ENCODE results near the gene IL21R. TPM values are rescaled to one million over a fixed set of nuclear protein-coding genes. Genes with fewer than 3 reads are reported as not detected.

The IL21R gene
- total RNA-seq, 4 donors from 2014 or later: 0.20 to 1.1 (median 0.27) TPM; not detected in 1

DNA sequence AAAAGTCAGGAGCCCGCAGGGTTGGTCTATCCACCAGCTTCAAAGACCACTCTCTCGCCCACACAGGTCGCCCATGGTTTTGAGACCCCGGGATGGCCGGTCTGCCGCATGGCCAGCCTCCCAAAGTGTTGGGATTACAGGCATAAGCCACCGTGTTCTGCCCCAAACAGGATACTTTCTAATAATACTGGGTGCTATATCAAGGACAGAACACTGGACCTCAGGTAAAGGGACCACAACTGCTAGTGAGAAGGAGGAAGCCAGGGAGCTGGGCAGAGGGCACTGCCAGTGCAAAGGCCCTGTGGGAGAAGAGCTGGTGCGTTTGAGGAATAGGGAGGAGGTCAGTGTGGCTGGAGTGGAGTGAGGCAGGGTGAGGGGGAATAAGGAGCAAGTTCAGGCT, 34.1 kb downstream of the IL21R start:
- H3K27ac ChIP-seq: no peak overlapping the region
- no peaks in the 10 kb centered on the region for H3K9me3 ChIP-seq
- H3K36me3 ChIP-seq: no peaks in the 10 kb centered on the region
- WGBS, 2 donors (ENCODE audit: low coverage in 1 of 2): 86 to 91% methylated on average over 1 to 8 of the region's 8 CpGs
- no peaks in the 10 kb centered on the region for H3K4me1 ChIP-seq
- DNase-seq: no peak
- intact Hi-C loops (cut with DNase I; ENCODE audit: low total_unique reads): no loop called here
- H3K27me3 ChIP-seq: no peaks in the 10 kb centered on the region
- in situ Hi-C loops (cut with MboI; ENCODE audit: low pct_ligation_motif_present in 1 of 4, low pct_unique_long_range_greater_than_20kb in 1 of 4, low sequenced_read_pairs in 3 of 4): no loop called here
- H3K4me3 ChIP-seq: no peak overlapping the region
- TF ChIP-seq POLR2A (IDR thresholded peaks at IDR 0.05) (no peak), EP300 (IDR thresholded peaks at IDR 0.05; ENCODE audit: low read depth) (no peak), POLR2AphosphoS5 (IDR thresholded peaks at IDR 0.05) (no peak)

DNA sequence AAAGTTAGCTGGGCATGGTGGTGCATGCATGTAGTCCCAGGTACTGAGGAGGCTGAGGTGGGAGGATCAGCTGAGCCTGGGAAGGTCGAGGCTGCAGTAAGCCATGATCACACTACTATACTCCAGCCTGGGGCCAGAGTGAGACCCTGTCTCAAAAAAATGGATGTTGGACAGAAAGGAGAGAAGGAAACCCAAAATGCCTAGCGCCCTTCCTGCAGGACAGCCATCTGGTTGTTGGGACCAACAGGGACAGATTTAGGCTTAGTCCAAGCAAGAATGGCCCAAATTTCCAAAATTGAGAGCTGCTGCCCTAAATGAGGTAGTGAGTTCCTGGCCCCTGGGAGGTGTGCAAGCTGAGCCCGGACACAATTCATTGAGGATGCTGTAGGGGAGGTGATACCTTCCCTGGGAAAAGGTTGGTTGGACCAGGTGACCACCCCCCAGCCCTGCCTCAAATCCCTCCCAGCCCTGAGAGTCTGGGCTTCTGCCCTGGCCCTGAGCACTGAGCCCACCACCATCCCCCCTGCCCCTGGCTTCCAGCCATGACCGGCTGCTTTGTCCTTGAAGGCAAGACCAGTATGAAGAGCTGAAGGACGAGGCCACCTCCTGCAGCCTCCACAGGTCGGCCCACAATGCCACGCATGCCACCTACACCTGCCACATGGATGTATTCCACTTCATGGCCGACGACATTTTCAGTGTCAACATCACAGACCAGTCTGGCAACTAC, 35.1 kb downstream of the IL21R start:
- DNase-seq: no peak
- no peaks in the 10 kb centered on the region for H3K36me3 ChIP-seq
- TF ChIP-seq POLR2A (IDR thresholded peaks at IDR 0.05) (no peak), POLR2AphosphoS5 (IDR thresholded peaks at IDR 0.05) (no peak), EP300 (IDR thresholded peaks at IDR 0.05; ENCODE audit: low read depth) (no peak)
- TF ChIP-seq, protein P1, sequence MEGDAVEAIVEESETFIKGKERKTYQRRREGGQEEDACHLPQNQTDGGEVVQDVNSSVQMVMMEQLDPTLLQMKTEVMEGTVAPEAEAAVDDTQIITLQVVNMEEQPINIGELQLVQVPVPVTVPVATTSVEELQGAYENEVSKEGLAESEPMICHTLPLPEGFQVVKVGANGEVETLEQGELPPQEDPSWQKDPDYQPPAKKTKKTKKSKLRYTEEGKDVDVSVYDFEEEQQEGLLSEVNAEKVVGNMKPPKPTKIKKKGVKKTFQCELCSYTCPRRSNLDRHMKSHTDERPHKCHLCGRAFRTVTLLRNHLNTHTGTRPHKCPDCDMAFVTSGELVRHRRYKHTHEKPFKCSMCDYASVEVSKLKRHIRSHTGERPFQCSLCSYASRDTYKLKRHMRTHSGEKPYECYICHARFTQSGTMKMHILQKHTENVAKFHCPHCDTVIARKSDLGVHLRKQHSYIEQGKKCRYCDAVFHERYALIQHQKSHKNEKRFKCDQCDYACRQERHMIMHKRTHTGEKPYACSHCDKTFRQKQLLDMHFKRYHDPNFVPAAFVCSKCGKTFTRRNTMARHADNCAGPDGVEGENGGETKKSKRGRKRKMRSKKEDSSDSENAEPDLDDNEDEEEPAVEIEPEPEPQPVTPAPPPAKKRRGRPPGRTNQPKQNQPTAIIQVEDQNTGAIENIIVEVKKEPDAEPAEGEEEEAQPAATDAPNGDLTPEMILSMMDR (IDR thresholded peaks at IDR 0.05): no peak
- H3K9me3 ChIP-seq: no peaks in the 10 kb centered on the region
- no peaks in the 10 kb centered on the region for H3K27me3 ChIP-seq
- no peak overlapping the region for H3K4me3 ChIP-seq
- WGBS, 2 donors (ENCODE audit: low coverage in 1 of 2): 33 to 76% methylated on average over 1 to 9 of the region's 9 CpGs
- H3K27ac ChIP-seq: no peak overlapping the region
- intact Hi-C loops (cut with DNase I; ENCODE audit: low total_unique reads) (no loop called here), in situ Hi-C loops (cut with MboI; ENCODE audit: low pct_ligation_motif_present in 1 of 4, low pct_unique_long_range_greater_than_20kb in 1 of 4, low sequenced_read_pairs in 3 of 4) (no loop called here)
- H3K4me1 ChIP-seq: no peaks in the 10 kb centered on the region

DNA sequence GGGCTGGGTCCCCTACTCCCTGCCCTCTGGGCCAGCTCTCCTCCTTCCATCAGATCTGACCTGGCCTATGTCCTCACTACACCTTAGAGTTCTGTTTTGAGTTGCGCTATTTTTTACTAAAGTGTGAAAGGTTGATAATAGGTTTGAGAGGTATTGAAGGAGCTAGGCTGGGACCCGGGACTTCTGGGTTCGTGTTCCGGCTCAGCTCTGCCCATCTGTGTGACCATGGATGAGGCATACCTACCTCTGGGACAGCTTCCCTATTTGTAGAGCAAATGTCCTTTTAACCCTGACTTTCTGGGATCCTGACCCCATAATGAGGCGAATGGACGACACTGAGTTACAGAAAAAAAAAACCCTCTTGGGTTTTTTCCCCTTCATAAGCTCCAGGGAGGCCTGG, 36.0 kb downstream of the IL21R start:
- in situ Hi-C loops (cut with MboI; ENCODE audit: low pct_ligation_motif_present in 1 of 4, low pct_unique_long_range_greater_than_20kb in 1 of 4, low sequenced_read_pairs in 3 of 4) (no loop called here), intact Hi-C loops (cut with DNase I; ENCODE audit: low total_unique reads) (no loop called here)
- Histone ChIP-seq H3K27ac (no peak overlapping the region), H3K9me3 (no peaks in the 10 kb centered on the region), H3K4me1 (no peaks in the 10 kb centered on the region), H3K36me3 (no peaks in the 10 kb centered on the region), H3K4me3 (no peak overlapping the region), H3K27me3 (no peaks in the 10 kb centered on the region)
- WGBS, 2 donors (ENCODE audit: low coverage in 1 of 2): 93% methylated on average over 3 to 6 of the region's 6 CpGs
- DNase-seq: no peak
- no peak for TF ChIP-seq POLR2AphosphoS5 (IDR thresholded peaks at IDR 0.05)

DNA sequence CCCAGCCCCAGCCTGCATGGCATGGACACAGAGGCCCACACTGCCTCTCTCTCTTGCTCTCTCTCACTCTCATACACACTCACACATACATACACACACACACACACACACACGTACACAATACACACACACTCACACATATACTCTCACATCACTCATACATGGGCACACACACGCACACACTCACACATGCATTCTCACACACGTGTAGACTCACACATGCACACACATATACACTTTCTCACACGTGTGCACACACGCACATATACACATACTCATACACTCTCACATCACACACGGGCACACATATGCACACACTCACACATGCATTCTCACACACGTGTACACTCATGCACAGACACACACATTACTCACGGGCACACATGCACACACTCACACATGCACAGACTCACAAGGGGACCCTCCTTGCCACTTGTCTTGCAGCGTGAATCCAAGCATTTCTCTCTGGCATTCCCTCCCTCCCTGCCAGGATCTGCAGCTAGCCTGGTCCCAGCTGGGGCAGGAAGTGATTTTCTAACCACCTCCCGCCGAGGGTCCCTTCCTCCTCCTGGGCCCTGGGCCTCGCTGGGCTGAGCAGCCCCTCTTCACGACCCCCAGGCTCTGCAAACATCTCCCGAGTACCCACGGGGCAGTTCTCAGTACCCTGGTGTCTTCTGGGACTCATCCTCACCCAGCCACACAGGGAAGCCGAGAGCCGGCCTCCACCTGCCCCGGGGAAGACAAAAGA, 37.5 kb downstream of the IL21R start:
- 72 to 79% methylated on average over 9 to 18 of the region's 18 CpGs for WGBS, 2 donors (ENCODE audit: low coverage in 1 of 2)

DNA sequence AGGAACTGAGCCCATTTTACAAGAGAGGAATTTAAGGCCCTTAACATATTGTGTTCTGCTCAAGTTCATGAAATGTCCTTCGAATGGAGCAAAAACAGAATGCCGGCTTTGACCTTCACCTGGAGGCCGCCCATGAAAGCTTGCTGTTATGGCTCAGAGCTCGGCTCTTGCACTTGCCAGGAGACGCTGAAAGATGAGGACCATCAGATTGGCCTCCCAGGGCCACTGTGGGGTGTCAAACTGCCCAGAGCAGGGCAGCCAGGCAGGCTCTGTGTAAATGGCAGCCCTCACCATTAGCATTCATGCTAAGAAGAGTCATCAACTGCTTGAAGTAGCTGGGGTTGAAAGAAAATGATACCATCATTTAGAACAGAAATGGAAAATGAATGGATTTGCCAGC, 39.3 kb downstream of the IL21R start:
- WGBS, 2 donors (ENCODE audit: low coverage in 1 of 2): 89% methylated on average over 5 of the region's 5 CpGs; no CpG with 5 or more reads in 1 of the 2 donors
- no peak for DNase-seq
- H3K4me1 ChIP-seq: no peaks in the 10 kb centered on the region
- in situ Hi-C loops (cut with MboI; ENCODE audit: low pct_ligation_motif_present in 1 of 4, low pct_unique_long_range_greater_than_20kb in 1 of 4, low sequenced_read_pairs in 3 of 4) (no loop called here), intact Hi-C loops (cut with DNase I; ENCODE audit: low total_unique reads) (no loop called here)
- H3K36me3 ChIP-seq: no peaks in the 10 kb centered on the region
- no peaks in the 10 kb centered on the region for H3K9me3 ChIP-seq
- no peaks in the 10 kb centered on the region for H3K27me3 ChIP-seq
- TF ChIP-seq, protein P1 (IDR thresholded peaks at IDR 0.05): no peak
- no peak for TF ChIP-seq POLR2A (IDR thresholded peaks at IDR 0.05)
- TF ChIP-seq EP300 (IDR thresholded peaks at IDR 0.05; ENCODE audit: low read depth): no peak
- no peak for TF ChIP-seq POLR2AphosphoS5 (IDR thresholded peaks at IDR 0.05)
- no peak overlapping the region for H3K4me3 ChIP-seq
- no peak overlapping the region for H3K27ac ChIP-seq

More for the DNA sequence above, 37.5 kb downstream of the IL21R start:
- TF ChIP-seq, protein P1 (IDR thresholded peaks at IDR 0.05): no peak
- no peak for TF ChIP-seq POLR2AphosphoS5 (IDR thresholded peaks at IDR 0.05)
- no peak for TF ChIP-seq EP300 (IDR thresholded peaks at IDR 0.05; ENCODE audit: low read depth)
- no peak for TF ChIP-seq POLR2A (IDR thresholded peaks at IDR 0.05)
- no peaks in the 10 kb centered on the region for H3K9me3 ChIP-seq
- no peak overlapping the region for H3K27ac ChIP-seq
- intact Hi-C loops (cut with DNase I; ENCODE audit: low total_unique reads): no loop called here
- H3K27me3 ChIP-seq: no peaks in the 10 kb centered on the region
- H3K4me3 ChIP-seq: no peak overlapping the region
- no peaks in the 10 kb centered on the region for H3K4me1 ChIP-seq
- in situ Hi-C loops (cut with MboI; ENCODE audit: low pct_ligation_motif_present in 1 of 4, low pct_unique_long_range_greater_than_20kb in 1 of 4, low sequenced_read_pairs in 3 of 4): no loop called here
- DNase-seq: no peak
- no peaks in the 10 kb centered on the region for H3K36me3 ChIP-seq
